Spleen (tissue), 11 donors: ENCODE results near the gene ZNF365. TPM values are rescaled to one million over a fixed set of nuclear protein-coding genes. Genes with fewer than 3 reads are reported as not detected.
"Not testable (repeated sequence)": the region's sequence is repeated elsewhere in the genome, so short reads cannot be mapped to it uniquely, and the experiment has no call there.

ENCODE experiments used
- DNase-seq: peaks from one replicate; pipeline ENCODE4 v3.0.0-alpha.2; 2020
- H3K27ac ChIP-seq, 8 donors: fragments of 200-600 bp; sonication (generic) in 7 of 8; 1 replicate in 4 of 8; 2 replicates in 4 of 8; pipeline versions ENCODE4 v1.5.0 to v1.8.0; 2016 to 2021; ENCODE audit warnings: inconsistent platforms in 4 of 8, mild to moderate bottlenecking in 4 of 8, moderate library complexity in 1 of 8
- H3K27me3 ChIP-seq, 7 donors: fragments of 200-600 bp; sonication (generic) in 6 of 7; replicated peaks in 1 of 7; 1 replicate in 4 of 7; 2 replicates in 3 of 7; pipeline versions ENCODE4 v1.5.0 to v1.8.0; 2016 to 2021; ENCODE audit warnings: inconsistent platforms in 3 of 7, mild to moderate bottlenecking in 1 of 7
- H3K36me3 ChIP-seq, 6 donors: fragments of 200-600 bp; sonication (generic) in 5 of 6; 1 replicate in 4 of 6; 2 replicates in 2 of 6; pipeline versions ENCODE4 v1.5.0 to v1.8.0; 2016 to 2021; ENCODE audit warnings: inconsistent platforms in 2 of 6
- H3K4me1 ChIP-seq, 6 donors: fragments of 200-600 bp; sonication (generic) in 5 of 6; 1 replicate in 3 of 6; 2 replicates in 3 of 6; pipeline versions ENCODE4 v1.5.0 to v1.8.0; 2016 to 2021; ENCODE audit warnings: inconsistent platforms in 3 of 6
- H3K4me3 ChIP-seq, 8 donors: fragments of 200-600 bp; sonication (generic) in 7 of 8; 1 replicate in 4 of 8; 2 replicates in 4 of 8; pipeline versions ENCODE4 v1.5.0 to v1.8.0; 2016 to 2021; ENCODE audit warnings: inconsistent platforms in 4 of 8, mild to moderate bottlenecking in 4 of 8, moderate library complexity in 2 of 8
- H3K9me3 ChIP-seq, 8 donors: fragments of 200-600 bp; sonication (generic) in 7 of 8; 1 replicate in 4 of 8; 2 replicates in 4 of 8; pipeline versions ENCODE4 v1.5.0 to v1.8.0; 2016 to 2021; ENCODE audit warnings: inconsistent platforms in 4 of 8
- POLR2A ChIP-seq, 3 donors: fragments of 450-650 bp; IDR thresholded peaks; one replicate each; pipeline ENCODE4 v1.5.1; 2017; ENCODE audit warnings: antibody characterized with exemption in 3 of 3, mild to moderate bottlenecking in 1 of 3
- POLR2AphosphoS5 ChIP-seq, 3 donors: sonication (generic); formaldehyde crosslinking; IDR thresholded peaks; one replicate each; pipeline ENCODE4 v1.5.1; 2017; ENCODE audit warnings: antibody characterized with exemption in 3 of 3
- WGBS, 5 donors: extraction: QIAGEN DNeasy Blood & Tissue Kit in 3 of 5; methylation state at CpG; one replicate each; pipeline versions ENCODE4 v1.1.5 to v1.1.7; 2013 to 2018; 5-methylcytosine and 5-hydroxymethylcytosine counted together
- intact Hi-C: fragments of 100-400 bp; cut with DNase I; formaldehyde crosslinking; loops from one replicate; pipeline ENCODE4 v1.15.0; 2023; ENCODE audit warnings: low total_unique reads
- polyA plus RNA-seq, 3 donors: library from polyadenylated mRNA; stranded (reverse); fragments of 200-250 nt; gene quantifications; one replicate each; pipeline ENCODE4 v1.2.1, GENCODE V29; 2013
- total RNA-seq, 7 donors: library from RNA; depleted of rRNA in 3 of 7; stranded (reverse); fragments of >200 nt in 3 of 7; fragmentation: NEBNext Ultra II Directional in 4 of 7; extraction: Animal tissue kit (Norgen Biotek cat#: 25700) in 4 of 7; gene quantifications; one replicate each; pipeline versions ENCODE4 v1.1.0 to v1.2.1, GENCODE V29; 2016 to 2021
- TF ChIP-seq, protein P1 (sequence below), 11 experiments: fragments of 200-600 bp in 7 of 11; fragments of 450-650 bp in 4 of 11; sonication (generic) in 4 of 11; IDR thresholded peaks in 8 of 11; conservative IDR thresholded peaks in 3 of 11; 1 replicate in 7 of 11; 2 replicates in 4 of 11; pipeline versions ENCODE4 v1.4.0 to v1.8.0; 2016 to 2021; ENCODE audit warnings: antibody characterized with exemption in 11 of 11, inconsistent platforms in 4 of 11, mild to moderate bottlenecking in 1 of 11
- donor health status: healthy with polysubstance abuse.
- donor health status: DM: no; HTN: no; CAD: no; lungs with moderate emphysema.
- donor health status: DM: no; HTN: no; CAD: no.
- donor health status: Bipolar disorder and iron deficiency.
- donor health status: healthy.
- donor health status: DM: no; HTN: no; CAD: no.
- donor health status: DM: yes; HTN: yes; CAD: no.

The ZNF365 gene
- total and polyA plus RNA-seq, 10 donors, result 0.06 to 1.9 (median 0.64) TPM

DNA sequence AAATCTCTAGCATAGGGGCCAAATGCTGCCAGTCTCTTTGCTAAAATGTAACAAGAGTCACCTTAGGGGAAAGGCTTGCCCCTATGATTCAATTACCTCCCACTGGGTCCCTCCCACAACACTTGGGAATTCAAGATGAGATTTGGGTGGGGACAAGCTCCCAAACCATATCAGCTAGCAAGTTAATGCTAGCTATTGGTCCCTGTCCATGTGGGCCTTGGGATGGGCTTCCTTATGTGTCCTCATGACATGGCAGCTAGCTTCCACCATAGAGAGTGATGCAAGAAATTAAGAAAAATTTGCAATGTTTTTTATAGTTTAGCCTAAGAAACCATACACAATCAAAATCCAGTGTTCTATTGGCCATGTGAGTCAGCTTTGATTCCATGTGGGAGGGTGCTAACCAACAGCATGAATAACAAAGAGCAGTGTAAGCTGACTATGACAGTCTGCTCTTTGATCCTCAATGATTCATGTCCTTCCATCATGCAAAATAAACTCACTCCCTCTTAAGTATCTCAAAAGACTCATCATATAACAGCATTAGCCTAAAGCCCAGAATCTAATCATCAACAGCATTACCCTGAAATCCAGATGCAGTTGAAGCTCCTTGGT is 21.7 kb upstream of the ZNF365 start:
- H3K27me3 ChIP-seq, result no peaks in the 10 kb centered on the region
- no peaks in the 10 kb centered on the region for H3K36me3 ChIP-seq
- no peak overlapping the region for H3K27ac ChIP-seq
- no peak overlapping the region for H3K4me3 ChIP-seq
- intact Hi-C loops, result no loop called here
- H3K9me3 ChIP-seq, result peaks cover 0 to 58% (median 35%) of the 10 kb centered on the region in 8 donors
- DNase-seq, result no peak
- no peak for TF ChIP-seq POLR2A (IDR thresholded peaks at IDR 0.05)
- TF ChIP-seq POLR2AphosphoS5 (IDR thresholded peaks at IDR 0.05), result no peak
- TF ChIP-seq, protein P1, sequence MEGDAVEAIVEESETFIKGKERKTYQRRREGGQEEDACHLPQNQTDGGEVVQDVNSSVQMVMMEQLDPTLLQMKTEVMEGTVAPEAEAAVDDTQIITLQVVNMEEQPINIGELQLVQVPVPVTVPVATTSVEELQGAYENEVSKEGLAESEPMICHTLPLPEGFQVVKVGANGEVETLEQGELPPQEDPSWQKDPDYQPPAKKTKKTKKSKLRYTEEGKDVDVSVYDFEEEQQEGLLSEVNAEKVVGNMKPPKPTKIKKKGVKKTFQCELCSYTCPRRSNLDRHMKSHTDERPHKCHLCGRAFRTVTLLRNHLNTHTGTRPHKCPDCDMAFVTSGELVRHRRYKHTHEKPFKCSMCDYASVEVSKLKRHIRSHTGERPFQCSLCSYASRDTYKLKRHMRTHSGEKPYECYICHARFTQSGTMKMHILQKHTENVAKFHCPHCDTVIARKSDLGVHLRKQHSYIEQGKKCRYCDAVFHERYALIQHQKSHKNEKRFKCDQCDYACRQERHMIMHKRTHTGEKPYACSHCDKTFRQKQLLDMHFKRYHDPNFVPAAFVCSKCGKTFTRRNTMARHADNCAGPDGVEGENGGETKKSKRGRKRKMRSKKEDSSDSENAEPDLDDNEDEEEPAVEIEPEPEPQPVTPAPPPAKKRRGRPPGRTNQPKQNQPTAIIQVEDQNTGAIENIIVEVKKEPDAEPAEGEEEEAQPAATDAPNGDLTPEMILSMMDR (IDR thresholded peaks at IDR 0.05 in 8 of 11, conservative IDR thresholded peaks at IDR 0.05 in 3 of 11), result no peak
- no peaks in the 10 kb centered on the region for H3K4me1 ChIP-seq

GRCh38 chr10:62354916-62355315 is 19.3 kb upstream of the ZNF365 start:
- peaks cover 0 to 34% (median 19%) of the 10 kb centered on the region in 8 donors for H3K9me3 ChIP-seq
- no peak for DNase-seq
- TF ChIP-seq POLR2AphosphoS5 (IDR thresholded peaks at IDR 0.05) (no peak), POLR2A (IDR thresholded peaks at IDR 0.05) (no peak)
- TF ChIP-seq, protein P1 (IDR thresholded peaks at IDR 0.05 in 8 of 11, conservative IDR thresholded peaks at IDR 0.05 in 3 of 11), result no peak
- no peaks in the 10 kb centered on the region for H3K36me3 ChIP-seq
- H3K4me3 ChIP-seq, result no peak overlapping the region
- no peaks in the 10 kb centered on the region for H3K4me1 ChIP-seq
- 51 to 70% (median 58%) methylated on average over 2 of the region's 2 CpGs for WGBS, 5 donors
- H3K27ac ChIP-seq, result no peak overlapping the region
- H3K27me3 ChIP-seq, result no peaks in the 10 kb centered on the region
- intact Hi-C loops, result no loop called here

DNA sequence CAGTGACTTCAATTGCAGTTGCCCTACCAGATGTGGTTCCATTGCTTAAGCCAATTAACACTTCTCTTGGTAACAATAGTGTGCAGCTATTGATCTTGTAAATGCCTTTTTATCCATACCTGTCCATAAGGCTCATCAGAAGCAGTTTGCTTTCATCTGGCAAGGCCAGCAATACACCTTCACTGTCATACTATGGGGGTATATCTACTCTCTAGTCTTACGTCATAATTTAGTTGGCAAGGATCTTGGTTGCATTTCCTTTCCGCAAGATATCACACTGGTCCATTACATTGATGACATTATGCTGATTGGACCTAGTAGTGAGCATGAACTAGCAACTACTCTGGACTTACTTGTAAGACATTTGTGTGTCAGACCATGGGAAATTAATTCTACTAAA is 17.7 kb upstream of the ZNF365 start:
- intact Hi-C loops, result no loop called here
- Histone ChIP-seq H3K27me3 (no peaks in the 10 kb centered on the region), H3K4me1 (no peaks in the 10 kb centered on the region), H3K4me3 (no peak overlapping the region), H3K9me3 (peaks cover 0 to 22% (median 10%) of the 10 kb centered on the region in 8 donors), H3K36me3 (no peaks in the 10 kb centered on the region), H3K27ac (no peak overlapping the region)
- no peak for DNase-seq
- TF ChIP-seq POLR2AphosphoS5 (IDR thresholded peaks at IDR 0.05) (no peak), POLR2A (IDR thresholded peaks at IDR 0.05) (no peak)
- TF ChIP-seq, protein P1 (IDR thresholded peaks at IDR 0.05 in 8 of 11, conservative IDR thresholded peaks at IDR 0.05 in 3 of 11), result no peak
- 88 to 96% (median 91%) methylated on average over 2 of the region's 2 CpGs for WGBS, 5 donors

DNA sequence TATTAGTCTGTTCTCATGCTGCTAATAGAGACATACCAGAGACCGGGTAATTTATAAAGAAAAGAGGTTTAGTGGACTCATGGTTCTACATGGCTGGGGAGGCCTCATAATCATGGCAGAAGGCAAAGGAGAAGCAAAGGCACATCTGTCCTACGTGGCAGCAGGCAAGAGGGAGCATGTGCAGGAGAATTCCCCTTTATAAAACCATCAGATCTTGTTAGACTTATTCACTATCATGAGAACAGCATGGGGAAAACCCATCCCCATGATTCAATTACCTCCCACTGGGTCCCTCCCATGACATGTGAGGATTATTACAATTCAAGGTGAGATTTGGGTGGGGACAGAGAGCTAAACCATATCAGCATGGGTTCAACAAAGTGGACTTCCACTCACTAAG is 16.0 kb upstream of the ZNF365 start:
- H3K4me1 ChIP-seq, DNase-seq, H3K27me3 ChIP-seq, H3K4me3 ChIP-seq, intact Hi-C loops, H3K36me3 ChIP-seq, H3K27ac ChIP-seq: not testable (repeated sequence)
- WGBS, 5 donors, result 63 to 89% (median 75%) methylated on average over 2 of the region's 2 CpGs
- peaks cover 0 to 13% (median 6%) of the 10 kb centered on the region in 8 donors for H3K9me3 ChIP-seq

- no peaks in the 10 kb centered on the region for H3K36me3 ChIP-seq
- peak overlapping the region in 2 of 8 donors; percentile 31 to 61 for H3K27ac ChIP-seq
- intact Hi-C loops, result no loop called here
- H3K4me3 ChIP-seq, result peak overlapping the region; percentile 30 to 77 (median 46)
- 28 to 55% (median 43%) methylated on average over 7 to 8 of the region's 8 CpGs for WGBS, 5 donors
- DNase-seq, result no peak
- TF ChIP-seq POLR2AphosphoS5 (IDR thresholded peaks at IDR 0.05), result no peak
- TF ChIP-seq, protein P1 (IDR thresholded peaks at IDR 0.05 in 8 of 11, conservative IDR thresholded peaks at IDR 0.05 in 3 of 11), result no peak
- TF ChIP-seq POLR2A (IDR thresholded peaks at IDR 0.05), result no peak
- peaks cover 0 to 31% (median 14%) of the 10 kb centered on the region in 7 donors for H3K27me3 ChIP-seq
- no peaks in the 10 kb centered on the region for H3K9me3 ChIP-seq
- H3K4me1 ChIP-seq, result peaks cover 3 to 18% (median 15%) of the 10 kb centered on the region in 6 donors
Observed at GRCh38 chr10:62373639-62373994, 552 bp upstream of the ZNF365 start.
